Mucosa of gallbladder (tissue), 1 donor: ENCODE data around the gene MDH1. TPM values are rescaled to one million over a fixed set of nuclear protein-coding genes. Genes with fewer than 3 reads are reported as not detected.
"Not testable (repeated sequence)": the region's sequence is repeated elsewhere in the genome, so short reads cannot be mapped to it uniquely, and the experiment has no call there.

Experiments used
- DNase-seq: peaks from one replicate; pipeline ENCODE4 v3.0.0-alpha.2; 2020; ENCODE audit warnings: low spot score
- total RNA-seq: library from RNA; stranded (reverse); gene quantifications from one replicate; pipeline ENCODE4 v1.2.1, GENCODE V29; 2021
- donor health status: DM: no; HTN: no; CAD: no.

MDH1 gene
- total RNA-seq, 1 donor from 2014 or later: 149 TPM

DNA sequence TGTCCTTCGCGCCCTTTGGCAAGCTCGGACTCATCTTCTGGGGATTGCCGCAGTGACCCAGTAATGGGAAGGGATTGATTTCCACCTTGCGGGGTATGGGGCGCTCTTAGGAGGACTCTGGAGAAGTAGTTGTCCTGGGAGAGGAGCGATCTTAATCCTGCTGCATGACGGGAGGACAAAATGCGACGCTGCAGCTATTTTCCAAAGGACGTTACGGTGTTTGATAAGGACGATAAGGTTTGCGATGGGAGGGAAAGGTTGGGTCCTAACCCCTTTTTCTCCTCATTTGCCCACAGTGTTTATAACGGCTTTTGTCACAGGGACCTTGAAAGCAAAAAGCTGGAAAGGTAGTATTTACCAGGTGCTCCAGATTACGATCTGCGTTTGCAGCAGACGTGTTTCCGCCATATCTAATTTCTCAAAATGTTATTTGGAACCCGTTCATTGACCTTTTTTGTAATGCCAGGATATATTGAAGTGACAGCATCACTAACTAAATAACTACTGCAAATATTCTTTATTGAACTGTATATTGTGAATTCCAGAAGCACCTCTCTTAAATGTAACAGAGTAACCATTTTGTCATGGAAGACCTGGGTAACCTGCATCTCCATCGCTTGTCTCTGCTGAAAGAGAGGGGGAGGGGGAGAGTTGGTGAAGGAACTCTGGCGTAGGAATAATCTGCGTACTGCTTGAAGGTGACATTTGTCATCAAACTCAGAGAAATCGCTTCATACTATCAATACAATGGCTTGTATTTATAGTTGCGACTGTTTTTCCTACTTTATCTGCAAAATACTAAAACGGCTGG lies 590 bp downstream of the MDH1 start:
- no peak for DNase-seq

DNA sequence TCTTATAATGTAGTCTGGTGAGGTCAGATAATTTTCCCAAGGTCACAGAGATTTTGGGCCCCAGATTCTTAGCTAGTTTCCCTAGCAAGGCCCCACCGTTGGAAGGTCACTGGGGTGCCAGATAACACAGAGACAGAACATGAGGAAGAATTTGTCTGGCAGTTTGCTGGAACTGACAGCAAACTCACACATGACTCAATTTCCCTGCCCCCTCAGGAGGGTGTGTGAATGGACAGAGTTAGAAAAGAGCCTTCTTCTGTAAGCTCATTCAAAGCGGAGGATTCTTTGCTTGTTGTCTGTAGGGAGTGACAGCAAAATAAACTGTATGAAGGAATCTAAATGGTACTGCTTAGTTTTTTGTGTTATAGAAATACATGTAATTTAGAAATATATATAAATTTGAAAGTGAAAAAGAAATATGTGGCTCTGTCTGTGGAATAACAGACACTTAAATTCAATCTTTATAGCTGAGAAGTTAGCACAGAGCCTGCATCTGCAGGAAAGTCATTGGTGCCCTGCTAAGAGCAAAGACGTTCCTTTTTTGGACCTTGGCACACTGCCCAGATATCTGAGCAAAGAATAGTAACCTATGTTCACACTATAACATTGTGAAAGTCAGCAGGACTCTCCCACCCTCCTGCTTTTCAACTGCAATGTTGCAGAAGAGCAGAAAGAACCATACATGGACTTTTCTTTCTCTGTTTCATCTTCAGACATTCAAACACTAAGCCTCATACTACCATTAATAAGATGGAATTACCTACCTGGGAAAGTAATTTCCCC lies 2.1 kb downstream of the MDH1 start:
- DNase-seq: peak; percentile 17

- no peak for DNase-seq
Observed at GRCh38 chr2:63591566-63592175, 2.9 kb downstream of the MDH1 start.

GRCh38 chr2:63594660-63595059 lies 5.9 kb downstream of the MDH1 start:
- no peak for DNase-seq

DNA sequence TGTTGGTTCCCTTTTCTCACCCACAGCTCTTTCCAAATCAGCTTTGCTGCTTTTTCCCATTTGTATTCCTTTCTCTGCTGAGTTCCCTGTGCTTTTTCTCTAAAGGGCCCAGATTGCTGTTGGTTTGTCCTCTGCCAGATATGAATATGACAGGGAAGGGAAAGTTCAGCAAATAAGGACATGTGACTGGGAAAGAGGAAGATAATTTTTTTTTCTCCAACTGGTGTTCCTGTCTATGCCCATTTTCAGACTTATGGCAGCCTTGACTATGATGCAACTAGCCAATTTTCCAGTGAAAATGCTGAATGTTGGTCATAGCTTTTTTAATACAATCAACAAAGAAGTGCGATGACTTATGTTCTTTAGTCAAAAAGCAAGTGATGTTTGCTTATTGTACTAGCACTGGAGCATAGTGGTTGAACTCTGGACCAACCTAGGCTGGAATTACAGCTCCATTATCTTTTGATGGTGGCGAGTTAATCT lies 7.7 kb downstream of the MDH1 start:
- DNase-seq: no peak

DNA sequence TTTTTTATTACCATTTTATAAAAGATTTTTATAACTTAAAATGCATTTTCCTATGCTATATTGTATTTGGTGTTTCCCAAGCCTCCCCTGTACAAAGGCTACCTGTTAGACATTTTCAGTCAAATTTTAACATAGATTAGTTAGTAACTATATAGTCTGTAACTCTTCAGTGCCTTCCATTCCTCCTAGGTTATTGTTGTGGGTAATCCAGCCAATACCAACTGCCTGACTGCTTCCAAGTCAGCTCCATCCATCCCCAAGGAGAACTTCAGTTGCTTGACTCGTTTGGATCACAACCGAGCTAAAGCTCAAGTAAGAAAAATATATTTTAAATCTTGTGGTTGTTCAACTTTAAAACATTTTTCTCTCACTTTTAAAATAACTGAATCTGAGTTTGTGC lies 10.2 kb downstream of the MDH1 start:
- no peak for DNase-seq

DNA sequence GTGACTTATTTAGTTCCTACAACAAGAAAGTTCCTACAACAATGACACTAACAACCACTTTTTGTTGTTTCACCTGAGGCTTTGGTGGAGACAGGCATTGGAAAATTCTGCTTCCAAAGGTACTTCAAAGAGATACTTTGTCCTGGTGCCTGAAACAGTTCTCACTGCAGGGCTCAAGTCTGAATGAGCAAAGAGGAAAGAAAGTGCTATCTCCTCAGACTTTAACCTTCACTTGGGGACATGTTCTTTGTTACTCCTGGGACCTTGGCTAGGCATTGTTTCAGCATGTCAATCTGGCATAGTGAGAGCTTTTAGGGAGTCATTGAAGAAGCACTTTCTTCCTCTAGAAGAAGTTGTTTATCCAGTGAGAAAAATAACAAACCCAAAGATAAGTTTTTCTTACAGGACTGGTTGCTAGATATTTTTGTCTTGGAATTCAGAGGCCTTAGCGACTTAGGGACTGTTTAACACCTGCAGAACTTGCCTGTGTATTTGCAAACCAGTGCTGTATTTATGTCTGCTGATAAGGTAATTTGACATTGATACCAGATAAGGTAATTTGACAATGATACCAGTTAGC lies 12.2 kb downstream of the MDH1 start:
- DNase-seq: no peak

GRCh38 chr2:63604666-63605065 lies 15.9 kb downstream of the MDH1 start:
- DNase-seq: no peak

- not testable (repeated sequence) for DNase-seq
Observed at GRCh38 chr2:63608865-63609264, 20.1 kb downstream of the MDH1 start.

DNA sequence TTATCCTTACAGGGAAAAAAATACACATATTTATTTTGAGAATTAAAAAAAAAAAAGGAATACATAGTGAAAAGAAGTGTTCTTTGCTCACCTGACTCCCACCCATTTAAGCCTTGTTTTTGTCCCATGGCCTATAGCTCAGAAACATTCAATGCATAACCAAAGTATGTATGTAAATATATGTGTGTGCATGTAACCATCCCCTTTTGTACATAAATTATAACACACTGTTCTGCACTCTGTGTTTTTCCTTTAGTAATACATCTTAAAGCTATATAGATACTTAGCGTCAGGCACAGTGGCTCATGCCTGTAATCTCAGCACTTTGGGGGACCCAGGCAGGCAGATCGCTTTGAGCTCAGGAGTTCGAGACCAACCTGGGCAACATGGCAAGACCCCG lies 21.8 kb downstream of the MDH1 start:
- no peak for DNase-seq

- DNase-seq: no peak
Observed at GRCh38 chr2:63613391-63613901, 24.7 kb downstream of the MDH1 start.

DNA sequence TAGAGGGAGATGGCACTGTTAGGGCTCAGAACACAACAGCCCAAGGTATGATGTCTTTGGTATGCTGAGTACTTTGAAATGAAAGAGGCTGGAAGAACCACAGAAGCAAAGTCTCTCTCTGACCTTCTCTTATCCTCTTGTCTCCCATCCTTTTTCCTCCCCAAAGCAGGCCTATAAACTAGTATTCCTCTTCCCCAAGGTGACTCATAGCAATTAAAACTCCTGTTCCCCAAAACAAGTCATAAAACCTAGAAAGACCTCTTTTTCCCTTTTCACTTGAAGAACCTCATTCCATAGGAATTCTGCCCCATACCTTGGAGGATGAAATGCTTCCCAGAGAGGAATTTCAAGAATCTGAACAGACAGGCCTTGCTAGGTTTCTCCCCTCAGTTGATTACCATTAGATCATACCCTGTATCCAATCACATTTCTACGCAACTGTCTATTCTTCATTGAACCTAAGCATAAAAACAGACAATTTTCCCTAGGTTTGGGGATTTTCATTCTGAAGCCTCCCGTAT lies 25.7 kb downstream of the MDH1 start:
- no peak for DNase-seq

GRCh38 chr2:63614983-63615945 lies 26.5 kb downstream of the MDH1 start:
- no peak for DNase-seq

GRCh38 chr2:63617366-63617765 lies 28.6 kb downstream of the MDH1 start:
- DNase-seq: no peak

GRCh38 chr2:63619328-63619727 lies 30.6 kb downstream of the MDH1 start:
- DNase-seq: no peak

GRCh38 chr2:63622751-63623150 lies 34.0 kb downstream of the MDH1 start:
- DNase-seq: no peak

GRCh38 chr2:63623763-63624162 lies 35.0 kb downstream of the MDH1 start:
- DNase-seq: not testable (repeated sequence)

DNA sequence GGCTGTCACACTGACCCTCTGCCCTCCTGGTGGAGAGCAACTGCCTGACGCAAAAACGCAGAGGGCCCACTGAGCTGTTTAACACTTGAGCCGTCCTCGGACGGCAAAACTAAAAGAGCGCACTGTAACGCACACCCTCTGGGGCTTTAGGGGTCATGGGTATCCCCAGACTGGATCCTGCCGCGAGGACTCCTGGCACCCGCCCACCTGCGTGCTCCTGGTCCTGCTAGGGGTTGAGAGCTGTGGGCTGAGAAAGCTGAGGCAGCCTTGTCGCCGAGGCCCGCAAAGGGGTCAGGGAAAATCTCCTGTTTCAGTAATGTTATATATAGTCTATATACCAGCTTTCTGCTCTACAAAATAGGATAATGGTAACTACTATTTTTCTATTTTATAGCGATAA lies 39.1 kb downstream of the MDH1 start:
- no peak for DNase-seq

- no peak for DNase-seq
Observed at GRCh38 chr2:63628403-63628942, 39.7 kb downstream of the MDH1 start.

DNA sequence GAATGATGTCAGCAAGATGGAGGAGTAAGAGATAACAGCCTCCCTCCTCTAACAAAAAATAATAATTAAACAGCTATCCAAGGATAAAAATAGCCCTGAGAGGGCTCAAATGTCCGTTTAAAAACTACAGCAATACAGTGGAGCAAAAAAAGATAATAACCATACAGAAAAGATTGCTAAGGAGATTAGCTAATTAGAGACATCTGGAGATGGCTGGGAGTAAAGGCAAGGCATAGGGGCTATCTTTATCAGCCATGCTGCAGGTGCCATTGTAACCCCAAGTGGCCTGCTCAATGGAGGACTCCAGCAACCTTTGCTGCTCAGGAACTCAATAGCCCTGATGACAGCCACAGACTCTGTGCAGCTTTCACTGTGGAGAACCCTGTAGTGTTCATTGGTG lies 42.7 kb downstream of the MDH1 start:
- no peak for DNase-seq
